Heart left ventricle (tissue), 16 donors: ENCODE results near the gene SPO11. TPM values are rescaled to one million over a fixed set of nuclear protein-coding genes. Genes with fewer than 3 reads are reported as not detected.

ENCODE experiments used
- ATAC-seq, 4 donors: fragments of 200-7000 bp; cut with Tn5 transposase; one replicate each; pipeline ENCODE4 v1.9.1; 2020 to 2022; ENCODE audit warnings: moderate library complexity in 4 of 4, mild to moderate bottlenecking in 3 of 4, moderate number of reproducible peaks in 1 of 4
- DNase-seq, 5 donors: peaks; one replicate each; pipeline ENCODE4 v3.0.0-alpha.2; 2020
- H3K27ac ChIP-seq, 12 donors: fragments of 200-600 bp; sonication (generic) in 4 of 12; one replicate each; pipeline versions ENCODE4 v1.5.0 to v1.8.0; 2016 to 2022; ENCODE audit warnings: mild to moderate bottlenecking in 2 of 12
- H3K27me3 ChIP-seq, 9 donors: fragments of 200-600 bp; sonication (generic) in 2 of 9; one replicate each; pipeline versions ENCODE4 v1.5.1 to v1.8.0; 2016 to 2022; ENCODE audit warnings: mild to moderate bottlenecking in 3 of 9
- H3K36me3 ChIP-seq, 9 donors: fragments of 200-600 bp; sonication (generic) in 2 of 9; one replicate each; pipeline versions ENCODE4 v1.5.0 to v1.8.0; 2018 to 2022; ENCODE audit warnings: mild to moderate bottlenecking in 2 of 9
- H3K4me1 ChIP-seq, 12 donors: fragments of 200-600 bp; sonication (generic) in 4 of 12; one replicate each; pipeline versions ENCODE4 v1.5.0 to v1.8.0; 2016 to 2022; ENCODE audit warnings: mild to moderate bottlenecking in 3 of 12
- H3K4me3 ChIP-seq, 12 donors: fragments of 200-600 bp; sonication (generic) in 4 of 12; one replicate each; pipeline versions ENCODE4 v1.5.0 to v1.8.0; 2017 to 2022; ENCODE audit warnings: mild to moderate bottlenecking in 9 of 12, moderate library complexity in 4 of 12
- H3K9me3 ChIP-seq, 12 donors: fragments of 200-600 bp; sonication (generic) in 4 of 12; one replicate each; pipeline versions ENCODE4 v1.5.0 to v1.8.0; 2016 to 2022; ENCODE audit warnings: mild to moderate bottlenecking in 1 of 12
- POLR2A ChIP-seq, 2 donors: fragments of 450-650 bp; IDR thresholded peaks; one replicate each; pipeline ENCODE4 v1.6.1; 2017; ENCODE audit warnings: antibody characterized with exemption in 2 of 2, mild to moderate bottlenecking in 2 of 2, moderate library complexity in 2 of 2
- WGBS, 4 donors: extraction: QIAGEN DNeasy Blood & Tissue Kit in 2 of 4; methylation state at CpG; one replicate each; pipeline versions ENCODE4 v1.1.5 to v1.1.7; 2013 to 2018; 5-methylcytosine and 5-hydroxymethylcytosine counted together
- intact Hi-C, 10 donors: fragments of 100-400 bp; cut with DNase I; formaldehyde crosslinking; loops; one replicate each; pipeline versions ENCODE4 v1.11.1 to v1.14.2; 2022
- polyA plus RNA-seq, 2 donors: library from polyadenylated mRNA; stranded (reverse); fragments of 200-250 nt; gene quantifications; one replicate each; pipeline ENCODE4 v1.2.3, GENCODE V29; 2013
- total RNA-seq, 9 donors: library from RNA; depleted of rRNA in 2 of 9; stranded (reverse); fragments of >200 nt in 2 of 9; fragmentation: NEBNext Ultra II Directional in 3 of 9; extraction: Animal tissue kit (Norgen Biotek cat#: 25700) in 3 of 9; gene quantifications; one replicate each; pipeline versions ENCODE4 v1.1.0 to v1.2.4, GENCODE V29; 2016 to 2023
- TF ChIP-seq, protein P1 (sequence below), 12 donors: fragments of 200-600 bp; sonication (generic) in 4 of 12; IDR thresholded peaks; one replicate each; pipeline versions ENCODE4 v1.5.0 to v1.8.0; 2018 to 2022; ENCODE audit warnings: antibody characterized with exemption in 12 of 12, mild to moderate bottlenecking in 5 of 12
- donor health status: ischemic (EF 13 %, LVEDD 7.1; RV severe dilation, severe dysfunction).
- donor health status: healthy with polysubstance abuse.
- donor health status: DM: no; HTN: yes; CAD: no.
- donor health status: DM: no; HTN: no; CAD: no.
- donor health status: ischemic (EF 25% LVEDD 6.9; RV normal size, moderate dysfunction).
- donor health status: ischemic (EF 25% LVEDD 5.7; RV mildly dilated, moderate dysfunction).
- donor health status: healthy.
- donor health status: DM: yes; HTN: yes; CAD: no.
- donor health status: ischemic (EF 35%, LVEDD 5.7; RV mildly dilated, moderate dysfunction).
- donor health status: nonischemic (EF 11% LVEDD 7.7; RV severe dilation, severe dysfunction).
- donor health status: DM: yes; HTN: yes; CAD: no.
- donor health status: PGD.
- donor health status: ischemic (EF 29% LVEDD 5.4; RV normal size, mild dysfunction).
- donor health status: nonischemic (EF 23%, LVEDD 6.1; RV moderate dilation, normal function).

SPO11 gene
- total and polyA plus RNA-seq, 11 donors: not detected

GRCh38 chr20:57282670-57283361 lies 46.8 kb upstream of the SPO11 start:
- no peak overlapping the region for H3K27ac ChIP-seq
- TF ChIP-seq, protein P1, sequence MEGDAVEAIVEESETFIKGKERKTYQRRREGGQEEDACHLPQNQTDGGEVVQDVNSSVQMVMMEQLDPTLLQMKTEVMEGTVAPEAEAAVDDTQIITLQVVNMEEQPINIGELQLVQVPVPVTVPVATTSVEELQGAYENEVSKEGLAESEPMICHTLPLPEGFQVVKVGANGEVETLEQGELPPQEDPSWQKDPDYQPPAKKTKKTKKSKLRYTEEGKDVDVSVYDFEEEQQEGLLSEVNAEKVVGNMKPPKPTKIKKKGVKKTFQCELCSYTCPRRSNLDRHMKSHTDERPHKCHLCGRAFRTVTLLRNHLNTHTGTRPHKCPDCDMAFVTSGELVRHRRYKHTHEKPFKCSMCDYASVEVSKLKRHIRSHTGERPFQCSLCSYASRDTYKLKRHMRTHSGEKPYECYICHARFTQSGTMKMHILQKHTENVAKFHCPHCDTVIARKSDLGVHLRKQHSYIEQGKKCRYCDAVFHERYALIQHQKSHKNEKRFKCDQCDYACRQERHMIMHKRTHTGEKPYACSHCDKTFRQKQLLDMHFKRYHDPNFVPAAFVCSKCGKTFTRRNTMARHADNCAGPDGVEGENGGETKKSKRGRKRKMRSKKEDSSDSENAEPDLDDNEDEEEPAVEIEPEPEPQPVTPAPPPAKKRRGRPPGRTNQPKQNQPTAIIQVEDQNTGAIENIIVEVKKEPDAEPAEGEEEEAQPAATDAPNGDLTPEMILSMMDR (IDR thresholded peaks at IDR 0.05): no peak
- no peak for TF ChIP-seq POLR2A (IDR thresholded peaks at IDR 0.05)
- H3K27me3 ChIP-seq: peaks cover 0 to 37% (median 12%) of the 10 kb centered on the region in 9 donors
- 49 to 63% (median 54%) methylated on average over 18 of the region's 18 CpGs for WGBS, 4 donors
- no peak for ATAC-seq
- H3K9me3 ChIP-seq: no peaks in the 10 kb centered on the region
- no peak overlapping the region for H3K4me3 ChIP-seq
- H3K36me3 ChIP-seq: no peaks in the 10 kb centered on the region
- no peaks in the 10 kb centered on the region for H3K4me1 ChIP-seq
- DNase-seq: no peak
- intact Hi-C loops: no loop called here

DNA sequence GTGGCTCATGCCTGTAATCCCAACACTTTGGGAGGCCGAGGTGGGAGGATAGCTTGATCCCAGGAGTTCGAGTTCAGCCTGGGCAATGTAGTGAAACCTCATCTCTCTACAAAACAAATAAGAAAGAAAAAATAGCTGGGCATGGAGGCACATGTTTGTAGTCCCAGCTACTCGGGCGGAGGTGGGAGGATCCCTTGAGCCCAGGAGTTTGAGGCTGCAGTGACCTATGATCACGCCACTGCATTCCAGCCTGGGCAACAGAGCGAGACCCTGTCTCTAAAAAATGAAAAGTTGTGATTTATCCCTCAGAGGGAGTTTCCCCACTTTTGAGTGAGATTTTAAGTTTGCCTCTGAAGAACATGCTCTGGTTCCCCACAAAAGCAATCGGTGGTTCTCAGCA lies 45.7 kb upstream of the SPO11 start:
- no peak for ATAC-seq
- WGBS, 4 donors: 83 to 87% (median 84%) methylated on average over 7 of the region's 7 CpGs
- intact Hi-C loops: no loop called here

GRCh38 chr20:57287007-57287880 lies 42.4 kb upstream of the SPO11 start:
- 38 to 44% (median 42%) methylated on average over 14 of the region's 14 CpGs for WGBS, 4 donors
- no peaks in the 10 kb centered on the region for H3K36me3 ChIP-seq
- ATAC-seq (no peak), DNase-seq (no peak)
- H3K27ac ChIP-seq: no peak overlapping the region
- no peak overlapping the region for H3K4me3 ChIP-seq
- H3K27me3 ChIP-seq: peaks cover 0 to 73% (median 27%) of the 10 kb centered on the region in 9 donors
- TF ChIP-seq POLR2A (IDR thresholded peaks at IDR 0.05): no peak
- TF ChIP-seq, protein P1 (IDR thresholded peaks at IDR 0.05): no peak
- intact Hi-C loops: no loop called here
- H3K4me1 ChIP-seq: no peaks in the 10 kb centered on the region
- no peaks in the 10 kb centered on the region for H3K9me3 ChIP-seq

More for the DNA sequence above, 45.7 kb upstream of the SPO11 start:
- Histone ChIP-seq H3K9me3 (no peaks in the 10 kb centered on the region), H3K36me3 (no peaks in the 10 kb centered on the region), H3K27ac (no peak overlapping the region), H3K27me3 (peaks cover 0 to 47% (median 22%) of the 10 kb centered on the region in 9 donors), H3K4me1 (no peaks in the 10 kb centered on the region), H3K4me3 (no peak overlapping the region)
- no peak for DNase-seq
- no peak for TF ChIP-seq POLR2A (IDR thresholded peaks at IDR 0.05)
- TF ChIP-seq, protein P1 (IDR thresholded peaks at IDR 0.05): no peak

DNA sequence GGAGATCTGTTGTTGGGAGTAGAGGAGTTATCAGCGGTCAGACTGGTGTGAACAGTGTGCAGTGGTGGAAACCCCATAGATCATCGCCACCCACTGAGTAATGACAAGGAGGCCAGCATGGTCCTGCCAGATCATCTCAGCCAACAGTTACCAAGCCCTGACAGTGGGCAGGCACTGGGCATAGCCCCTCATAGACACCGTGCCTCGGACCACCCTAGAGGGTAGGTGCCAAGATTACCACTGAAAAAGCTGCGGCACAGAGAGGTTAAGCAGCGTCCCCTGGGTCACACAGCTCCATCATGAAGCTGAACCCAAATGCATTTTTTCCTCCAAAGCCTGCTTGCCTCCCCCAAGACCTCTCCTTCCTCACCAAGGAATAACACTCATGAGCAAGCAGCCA lies 41.7 kb upstream of the SPO11 start:
- intact Hi-C loops: no loop called here
- 46 to 55% (median 51%) methylated on average over 6 of the region's 6 CpGs for WGBS, 4 donors
- no peaks in the 10 kb centered on the region for H3K9me3 ChIP-seq
- peaks cover 0 to 80% (median 33%) of the 10 kb centered on the region in 9 donors for H3K27me3 ChIP-seq
- no peak overlapping the region for H3K4me3 ChIP-seq
- DNase-seq (no peak), ATAC-seq (no peak)
- TF ChIP-seq, protein P1 (IDR thresholded peaks at IDR 0.05): no peak
- no peak for TF ChIP-seq POLR2A (IDR thresholded peaks at IDR 0.05)
- no peaks in the 10 kb centered on the region for H3K4me1 ChIP-seq
- H3K36me3 ChIP-seq: no peaks in the 10 kb centered on the region
- no peak overlapping the region for H3K27ac ChIP-seq
